Endothelial cell of hepatic sinusoid (primary cell): ENCODE results near the gene CEACAM5.
"Not testable (repeated sequence)": the region's sequence is repeated elsewhere in the genome, so short reads cannot be mapped to it uniquely, and the experiment has no call there.

ENCODE experiments used
- in situ Hi-C: cut with HindIII; loops from 2 replicates; pipeline ENCODE4 v1.10.0; 2017; ENCODE audit warnings: low sequenced_read_pairs

The CEACAM5 gene

DNA sequence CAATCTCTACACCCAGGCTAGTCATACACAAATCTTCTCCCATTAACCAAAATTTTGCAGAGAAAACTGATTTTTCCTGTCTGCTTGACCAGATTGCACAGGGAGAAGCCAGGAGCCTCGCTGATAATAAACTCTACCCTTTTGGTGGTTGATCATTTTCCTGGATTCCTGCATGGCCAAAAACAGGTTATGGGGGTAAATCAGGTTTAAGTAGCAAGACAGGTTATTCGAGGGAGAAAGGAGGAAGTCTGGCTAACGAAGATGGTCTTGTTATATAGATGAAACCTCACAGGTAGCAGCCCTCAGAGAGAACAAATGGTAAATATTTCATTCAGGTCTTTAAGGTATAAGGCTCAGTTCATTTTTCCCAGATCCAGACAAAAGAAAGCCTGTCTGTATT lies 30.9 kb downstream of the CEACAM5 start:
- in situ Hi-C loops, result no loop called here

DNA sequence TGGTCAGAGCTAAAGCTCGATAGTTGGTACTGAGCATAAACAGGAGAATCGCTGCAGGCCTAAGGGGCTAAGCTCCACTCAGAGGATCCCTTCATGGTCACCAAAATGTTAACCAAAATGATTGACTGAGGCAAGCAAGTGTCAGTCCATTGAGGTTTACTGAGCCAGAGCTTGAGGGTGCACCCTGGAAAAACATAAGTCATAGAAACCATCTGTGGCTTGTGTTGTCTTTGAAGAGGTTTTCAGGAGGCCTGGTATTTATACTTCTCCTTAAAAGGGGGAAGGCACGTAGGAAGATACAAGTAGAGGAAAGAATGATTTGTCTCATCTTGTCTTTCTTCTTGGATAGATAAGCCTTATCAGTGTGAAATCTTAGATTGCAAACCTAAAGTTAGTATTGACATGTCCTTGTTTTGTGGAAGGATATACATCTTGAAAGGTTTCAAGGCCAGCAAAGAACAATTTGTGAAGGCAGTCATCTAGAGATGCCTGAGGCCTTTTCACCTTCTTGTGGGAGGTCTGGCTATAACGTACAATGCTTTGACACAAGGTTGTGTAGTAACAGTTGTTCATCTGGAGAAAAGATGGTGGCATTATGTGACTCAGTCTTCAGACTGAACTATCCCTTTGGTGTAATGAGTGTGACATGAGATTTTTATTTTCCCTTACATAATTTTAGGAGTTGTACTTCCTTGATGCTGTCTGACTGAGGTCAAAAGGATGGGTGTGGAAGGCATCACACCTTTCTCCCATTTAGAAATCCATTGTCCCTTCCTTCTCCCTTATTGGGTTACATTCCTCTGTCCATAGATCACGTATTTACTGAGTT lies 32.2 kb downstream of the CEACAM5 start:
- in situ Hi-C loops, result no loop called here

- in situ Hi-C loops, result no loop called here
These were observed 32.8 kb downstream of the CEACAM5 start for GRCh38 chr19:41741244-41741554.

- in situ Hi-C loops, result no loop called here
These were observed 36.4 kb downstream of the CEACAM5 start for GRCh38 chr19:41744850-41745249.

GRCh38 chr19:41745756-41746155 lies 37.3 kb downstream of the CEACAM5 start:
- in situ Hi-C loops, result no loop called here

- in situ Hi-C loops, result no loop called here
These were observed 38.3 kb downstream of the CEACAM5 start for GRCh38 chr19:41746593-41747227.

GRCh38 chr19:41748012-41748411 lies 39.6 kb downstream of the CEACAM5 start:
- in situ Hi-C loops, result no loop called here

GRCh38 chr19:41750248-41751134 lies 42.1 kb downstream of the CEACAM5 start:
- in situ Hi-C loops, result not testable (repeated sequence)

DNA sequence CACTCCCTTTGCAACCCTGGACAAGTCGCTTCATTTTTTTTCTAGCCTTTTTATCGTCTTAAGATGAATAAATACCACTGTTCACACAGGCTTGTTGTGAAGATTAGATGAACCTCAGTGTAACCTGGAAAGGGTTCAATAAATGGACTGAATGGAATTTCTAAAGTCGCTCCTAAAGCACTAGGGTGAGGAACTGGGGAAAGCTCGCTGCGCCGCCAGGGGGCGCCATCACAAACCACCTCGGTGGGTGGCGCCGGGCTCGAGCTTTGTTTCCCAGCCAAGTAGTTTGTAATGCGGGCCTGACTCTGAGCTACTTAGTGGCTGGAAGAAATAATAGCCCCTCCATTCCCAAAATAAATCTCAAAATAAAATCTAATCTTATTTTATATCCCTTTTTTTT lies 44.7 kb downstream of the CEACAM5 start:
- in situ Hi-C loops, result no loop called here

DNA sequence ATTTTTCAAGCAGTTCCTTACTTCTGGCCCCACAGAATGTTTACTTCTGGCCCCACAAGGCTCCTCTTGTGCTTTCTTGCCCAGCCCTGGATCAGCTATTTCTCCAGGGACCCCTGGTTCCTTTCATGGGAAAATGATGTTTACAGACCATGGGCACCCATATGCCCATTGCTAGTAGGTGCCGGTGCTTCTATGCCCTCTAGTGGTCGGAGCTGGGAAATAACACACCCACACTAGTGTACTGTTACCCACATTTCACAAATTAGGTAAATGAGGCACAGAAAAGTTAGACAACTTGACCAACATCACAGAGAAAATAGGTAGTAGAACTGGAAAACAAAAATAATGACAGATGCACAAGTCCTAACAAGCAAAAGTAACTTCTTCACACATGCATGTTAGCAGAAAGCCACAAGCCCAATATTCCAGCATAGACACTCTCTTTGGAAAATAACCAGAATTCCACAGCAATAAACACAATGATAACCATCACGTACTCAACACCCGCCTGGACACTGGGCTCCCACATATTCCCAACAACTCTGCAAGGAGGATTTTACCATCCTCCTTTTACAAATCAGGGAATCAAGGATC lies 45.6 kb downstream of the CEACAM5 start:
- in situ Hi-C loops, result no loop called here

DNA sequence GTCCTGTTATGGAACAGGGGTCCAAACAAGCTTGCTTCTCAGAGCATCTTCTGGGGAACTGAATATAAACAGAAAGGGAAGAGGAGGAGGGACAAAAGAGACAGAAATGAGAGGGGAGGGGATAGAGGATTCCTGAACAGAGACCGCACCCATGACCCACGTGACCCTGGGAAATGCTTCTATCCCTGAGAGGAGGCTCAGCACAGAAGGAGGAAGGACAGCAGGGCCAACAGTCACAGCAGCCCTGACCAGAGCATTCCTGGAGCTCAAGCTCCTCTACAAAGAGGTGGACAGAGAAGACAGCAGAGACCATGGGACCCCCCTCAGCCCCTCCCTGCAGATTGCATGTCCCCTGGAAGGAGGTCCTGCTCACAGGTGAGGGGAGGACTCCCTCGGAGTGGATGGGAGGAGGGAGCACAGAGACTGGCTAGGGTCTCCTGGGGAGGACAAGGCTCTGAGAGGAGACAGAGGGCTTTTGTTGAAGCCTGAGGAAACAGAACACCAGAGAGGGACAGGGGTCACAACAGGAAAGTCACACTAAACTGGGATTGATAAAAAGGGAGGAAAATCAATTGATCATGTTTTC lies 47.0 kb downstream of the CEACAM5 start, which contains the start of gene CEACAM6:
CEACAM6 (plus strand) TSS at position 203 of the 586 bp plus-strand sequence; CDS start at position 312, 109 bp downstream.
- in situ Hi-C loops, result no loop called here

DNA sequence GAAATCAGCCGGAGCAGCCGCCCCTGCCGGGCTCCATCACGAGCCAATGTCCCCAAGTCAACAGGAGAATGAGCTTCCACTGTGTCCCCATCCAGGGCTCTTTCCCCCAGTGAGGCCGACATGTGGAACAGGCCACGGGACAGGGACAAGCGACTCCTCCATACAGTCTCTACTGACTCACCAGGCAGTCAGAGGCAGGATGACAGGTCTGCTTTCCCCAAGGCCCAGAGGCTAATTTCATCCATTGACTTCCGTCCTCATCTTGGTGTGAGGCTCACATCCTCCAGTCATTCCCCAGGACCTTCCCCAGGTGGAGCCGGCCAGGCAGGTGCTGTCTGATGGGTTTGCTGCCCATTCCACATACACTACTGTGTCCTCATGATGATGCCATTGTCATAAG lies 50.4 kb downstream of the CEACAM5 start:
- in situ Hi-C loops, result no loop called here

DNA sequence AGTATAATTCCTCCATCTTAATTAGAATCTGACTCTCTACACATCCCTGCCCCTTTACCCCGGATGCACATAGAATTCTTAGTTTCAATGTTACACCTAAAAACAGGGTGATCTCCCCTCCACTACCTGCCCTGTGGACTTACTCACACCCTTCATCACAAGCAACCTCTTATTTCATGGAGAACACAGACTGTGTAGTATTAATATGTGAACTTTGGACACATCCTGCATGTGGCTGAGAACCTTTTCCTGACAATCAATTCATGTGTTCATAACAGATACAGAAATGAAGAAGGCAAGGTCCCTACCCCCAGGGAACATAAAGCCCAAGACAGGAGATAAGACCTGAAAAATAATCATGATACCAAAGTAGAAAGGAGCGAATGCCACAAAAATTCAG lies 58.7 kb downstream of the CEACAM5 start:
- in situ Hi-C loops, result no loop called here

- in situ Hi-C loops, result not testable (repeated sequence)
These were observed 59.7 kb downstream of the CEACAM5 start for GRCh38 chr19:41768105-41768504.

DNA sequence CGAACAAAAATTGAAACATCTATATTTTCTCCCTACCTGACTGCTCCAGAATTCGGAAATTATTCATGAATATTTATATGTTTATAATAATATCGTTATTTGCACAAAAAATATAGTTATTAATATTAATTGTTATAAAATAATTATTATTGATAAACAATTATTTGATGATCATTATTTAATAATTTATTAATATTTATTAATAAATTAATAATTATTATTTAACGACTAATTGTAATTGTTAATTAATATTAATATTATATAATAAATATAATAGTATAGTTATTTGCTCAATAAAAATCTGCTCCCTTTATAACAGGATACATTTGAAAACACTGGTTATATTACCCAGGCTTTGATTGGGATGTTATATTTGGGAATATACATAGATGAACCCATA lies 61.2 kb downstream of the CEACAM5 start:
- in situ Hi-C loops, result no loop called here

- in situ Hi-C loops, result no loop called here
These were observed 63.0 kb downstream of the CEACAM5 start for GRCh38 chr19:41771410-41771809.

GRCh38 chr19:41774515-41774980 lies 66.1 kb downstream of the CEACAM5 start:
- in situ Hi-C loops, result no loop called here

DNA sequence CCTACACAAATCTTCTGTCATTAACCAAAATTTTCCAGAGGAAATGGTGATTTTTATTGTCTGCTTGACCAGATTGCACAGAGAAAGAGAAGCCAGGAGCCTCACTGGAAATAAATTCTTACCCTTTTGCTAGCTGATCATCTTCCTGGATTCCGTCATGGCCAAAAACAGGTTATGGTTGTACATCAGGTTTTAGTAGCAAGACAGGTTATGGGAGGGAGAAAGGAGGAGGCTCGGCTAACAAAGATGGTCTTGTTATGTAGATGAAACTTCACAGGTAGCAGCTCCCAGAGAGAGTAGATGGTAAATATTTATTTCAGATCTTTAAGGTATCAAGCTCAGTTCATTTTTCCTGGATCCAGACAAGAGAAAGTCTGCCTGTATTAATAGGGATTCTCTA lies 68.3 kb downstream of the CEACAM5 start:
- in situ Hi-C loops, result no loop called here
